Thymus (tissue), 11 donors: Measurements from ENCODE around the gene CFAP107. TPM values are rescaled to one million over a fixed set of nuclear protein-coding genes. Genes with fewer than 3 reads are reported as not detected.
"Not testable (repeated sequence)": the region's sequence is repeated elsewhere in the genome, so short reads cannot be mapped to it uniquely, and the experiment has no call there.

Experiments
- DNase-seq, 9 donors: peaks; one replicate each; pipeline ENCODE4 v3.0.0-alpha.2; 2013; ENCODE audit warnings: low spot score in 9 of 9, low read depth in 6 of 9, missing footprints in 1 of 9
- H3K27ac ChIP-seq, 2 donors: one replicate each; pipeline ENCODE4 v1.5.1; 2013; ENCODE audit warnings: control low read depth in 1 of 2, low read depth in 1 of 2, low read length in 1 of 2, mild to moderate bottlenecking in 1 of 2, moderate library complexity in 1 of 2
- H3K27me3 ChIP-seq, 2 donors: one replicate each; pipeline ENCODE4 v1.5.1; 2013; ENCODE audit warnings: low read length in 1 of 2; ENCODE audit not compliant: control insufficient read depth in 2 of 2, insufficient read depth in 1 of 2
- H3K36me3 ChIP-seq, 2 donors: one replicate each; pipeline ENCODE4 v1.5.1; 2013; ENCODE audit warnings: low read length in 1 of 2, mild to moderate bottlenecking in 1 of 2, moderate library complexity in 1 of 2; ENCODE audit not compliant: control insufficient read depth in 2 of 2, insufficient read depth in 2 of 2
- H3K4me1 ChIP-seq, 2 donors: one replicate each; pipeline ENCODE4 v1.5.1; 2013; ENCODE audit warnings: low read length in 2 of 2; ENCODE audit not compliant: control insufficient read depth in 2 of 2, insufficient read depth in 2 of 2
- H3K4me3 ChIP-seq, 2 donors: one replicate each; pipeline ENCODE4 v1.5.1; 2013; ENCODE audit warnings: low read length in 2 of 2, control low read depth in 1 of 2, mild to moderate bottlenecking in 1 of 2
- H3K9me3 ChIP-seq, 2 donors: one replicate each; pipeline ENCODE4 v1.5.1; 2013; ENCODE audit warnings: low read length in 1 of 2, mild to moderate bottlenecking in 1 of 2; ENCODE audit not compliant: control insufficient read depth in 2 of 2, insufficient read depth in 1 of 2
- WGBS: extraction: QIAGEN DNeasy Blood & Tissue Kit; methylation state at CpG from one replicate; pipeline ENCODE4 v1.1.7; 2013; 5-methylcytosine and 5-hydroxymethylcytosine counted together
- polyA plus RNA-seq: library from polyadenylated mRNA; stranded (reverse); fragments of 200-250 nt; gene quantifications from one replicate; pipeline ENCODE4 v1.2.3, GENCODE V29; 2013
- total RNA-seq: library from RNA; stranded (reverse); fragments of 120-200 nt; gene quantifications from one replicate; pipeline ENCODE4 v1.2.4, GENCODE V29; 2013
- donor health status: healthy.

The CFAP107 gene
- total and polyA plus RNA-seq, 2 donors, result 0.16 TPM; not detected in 1

DNA sequence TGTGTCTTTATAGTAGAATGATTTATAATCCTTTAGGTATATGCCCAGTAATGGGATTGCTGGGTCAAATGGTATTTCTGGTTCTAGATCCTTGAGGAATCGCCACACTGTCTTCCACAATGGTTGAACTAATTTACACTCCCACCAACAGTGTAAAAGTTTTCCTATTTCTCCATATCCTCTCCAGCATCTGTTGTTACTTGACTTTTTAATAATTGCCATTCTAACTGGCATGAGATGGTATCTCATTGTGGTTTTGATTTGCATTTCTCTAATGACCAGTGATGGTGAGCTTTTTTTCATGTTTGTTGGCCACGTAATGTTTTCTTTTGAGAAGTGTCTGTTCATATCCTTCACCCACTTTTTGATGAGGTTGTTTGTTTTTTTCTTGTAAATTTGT lies 14.9 kb upstream of the CFAP107 start:
- H3K9me3 ChIP-seq, DNase-seq, H3K36me3 ChIP-seq, H3K27ac ChIP-seq, H3K27me3 ChIP-seq, H3K4me3 ChIP-seq, H3K4me1 ChIP-seq: not testable (repeated sequence)
- WGBS, result 96% methylated on average over 2 of the region's 2 CpGs

DNA sequence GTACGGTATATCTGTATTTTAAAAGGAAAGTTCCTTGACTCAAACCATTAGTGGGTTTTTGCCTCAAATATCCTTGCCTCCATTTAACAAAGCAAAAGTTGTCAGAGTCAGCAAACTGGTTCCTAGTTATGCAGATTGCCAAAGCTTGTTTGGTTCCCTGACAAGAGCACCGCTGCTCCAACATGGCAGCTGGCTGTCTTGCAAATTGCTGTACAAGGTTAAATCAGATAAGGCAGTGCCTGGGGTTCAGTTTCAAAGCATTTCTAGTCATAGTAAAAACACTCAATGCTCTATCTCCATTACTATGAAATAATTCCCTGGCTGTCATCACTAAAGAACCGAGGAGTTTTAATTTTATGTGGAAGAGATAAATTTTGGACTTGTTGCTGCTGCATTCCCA lies 11.3 kb upstream of the CFAP107 start:
- no peaks in the 10 kb centered on the region for H3K9me3 ChIP-seq
- H3K36me3 ChIP-seq, result no peaks in the 10 kb centered on the region
- H3K4me3 ChIP-seq, result no peak overlapping the region
- 90% methylated on average over 3 of the region's 3 CpGs for WGBS
- DNase-seq, result no peak
- no peaks in the 10 kb centered on the region for H3K4me1 ChIP-seq
- no peak overlapping the region for H3K27ac ChIP-seq
- H3K27me3 ChIP-seq, result no peaks in the 10 kb centered on the region

- no peaks in the 10 kb centered on the region for H3K27me3 ChIP-seq
- H3K9me3 ChIP-seq, result no peaks in the 10 kb centered on the region
- H3K36me3 ChIP-seq, result no peaks in the 10 kb centered on the region
- H3K4me3 ChIP-seq, result no peak overlapping the region
- no peak for DNase-seq
- H3K27ac ChIP-seq, result no peak overlapping the region
- no peaks in the 10 kb centered on the region for H3K4me1 ChIP-seq
- WGBS, result 96% methylated on average over 1 of the region's 1 CpG
These were observed 7.1 kb upstream of the CFAP107 start for GRCh38 chr1:12738934-12739333.

GRCh38 chr1:12739613-12740012 lies 6.4 kb upstream of the CFAP107 start:
- Histone ChIP-seq H3K9me3 (no peaks in the 10 kb centered on the region), H3K27ac (no peak overlapping the region), H3K36me3 (no peaks in the 10 kb centered on the region), H3K4me3 (no peak overlapping the region), H3K4me1 (no peaks in the 10 kb centered on the region), H3K27me3 (no peaks in the 10 kb centered on the region)
- no peak for DNase-seq
- 87% methylated on average over 5 of the region's 5 CpGs for WGBS

DNA sequence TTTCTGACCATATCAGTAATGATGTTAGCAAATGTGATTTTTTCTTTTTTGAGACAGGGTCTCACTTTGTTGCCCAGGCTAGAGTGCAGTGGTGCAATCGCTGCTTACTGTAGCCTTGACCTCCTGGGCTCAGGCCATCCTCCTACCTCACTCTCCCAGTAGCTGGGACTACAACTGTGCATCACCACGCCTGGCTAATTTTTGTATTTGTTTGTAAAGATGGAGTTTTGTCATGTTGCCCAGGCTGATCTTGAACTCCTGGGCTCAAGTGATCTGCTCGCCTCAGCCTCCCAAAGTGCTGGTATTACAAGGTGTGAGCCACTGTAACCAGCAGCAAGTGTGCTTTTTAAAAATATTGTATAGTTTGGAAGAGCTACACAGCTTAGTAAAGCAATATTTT lies 4.1 kb upstream of the CFAP107 start:
- no peak overlapping the region for H3K4me3 ChIP-seq
- no peaks in the 10 kb centered on the region for H3K36me3 ChIP-seq
- H3K4me1 ChIP-seq, result no peaks in the 10 kb centered on the region
- no peaks in the 10 kb centered on the region for H3K27me3 ChIP-seq
- H3K9me3 ChIP-seq, result no peaks in the 10 kb centered on the region
- 90% methylated on average over 3 of the region's 3 CpGs for WGBS
- DNase-seq, result no peak
- H3K27ac ChIP-seq, result no peak overlapping the region

DNA sequence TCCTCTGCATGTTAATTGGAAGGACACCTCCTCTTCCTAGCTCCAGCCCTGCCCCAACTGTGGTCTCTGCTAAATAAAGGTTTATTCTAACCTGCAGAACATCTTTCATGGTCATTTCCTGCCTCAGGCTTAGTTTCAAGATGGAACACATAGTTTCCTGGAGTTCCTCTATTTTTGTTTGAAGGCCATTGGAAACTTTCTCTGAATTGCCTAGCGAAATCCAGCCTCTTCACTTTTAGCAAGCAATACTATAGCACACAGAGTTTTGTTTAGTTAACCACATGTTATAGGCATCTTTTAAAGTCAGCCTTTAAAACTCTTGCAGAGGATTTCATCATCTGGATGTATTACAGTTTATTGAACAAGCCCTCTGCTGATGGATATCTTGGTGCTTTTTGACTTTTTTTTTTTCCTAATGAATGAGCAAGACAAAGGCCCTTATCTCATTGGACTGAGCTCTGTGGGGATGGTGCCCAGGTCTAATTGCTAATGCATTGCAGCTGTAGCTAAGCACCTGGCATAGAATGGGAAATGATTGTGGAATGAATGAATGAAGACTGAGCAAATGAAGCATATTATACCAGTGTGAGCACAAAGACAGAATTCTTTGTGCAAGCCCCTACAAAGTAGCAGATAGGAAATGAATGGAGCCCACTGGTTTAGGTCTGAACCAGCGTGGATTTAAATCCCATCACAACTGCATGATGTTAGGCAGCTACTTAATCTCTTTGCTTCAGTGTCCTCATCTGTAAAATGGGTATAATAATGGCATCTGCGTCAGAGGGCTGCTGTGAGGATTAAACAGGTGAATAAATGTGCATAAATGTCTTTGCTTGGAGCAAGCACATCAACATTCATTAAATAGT lies 641 bp upstream of the CFAP107 start:
- H3K27me3 ChIP-seq, result no peaks in the 10 kb centered on the region
- H3K4me3 ChIP-seq, result no peak overlapping the region
- H3K36me3 ChIP-seq, result no peaks in the 10 kb centered on the region
- no peak for DNase-seq
- 84% methylated on average over 3 of the region's 3 CpGs for WGBS
- no peaks in the 10 kb centered on the region for H3K4me1 ChIP-seq
- H3K9me3 ChIP-seq, result peaks cover 0 to 1% of the 10 kb centered on the region in 2 donors
- no peak overlapping the region for H3K27ac ChIP-seq

DNA sequence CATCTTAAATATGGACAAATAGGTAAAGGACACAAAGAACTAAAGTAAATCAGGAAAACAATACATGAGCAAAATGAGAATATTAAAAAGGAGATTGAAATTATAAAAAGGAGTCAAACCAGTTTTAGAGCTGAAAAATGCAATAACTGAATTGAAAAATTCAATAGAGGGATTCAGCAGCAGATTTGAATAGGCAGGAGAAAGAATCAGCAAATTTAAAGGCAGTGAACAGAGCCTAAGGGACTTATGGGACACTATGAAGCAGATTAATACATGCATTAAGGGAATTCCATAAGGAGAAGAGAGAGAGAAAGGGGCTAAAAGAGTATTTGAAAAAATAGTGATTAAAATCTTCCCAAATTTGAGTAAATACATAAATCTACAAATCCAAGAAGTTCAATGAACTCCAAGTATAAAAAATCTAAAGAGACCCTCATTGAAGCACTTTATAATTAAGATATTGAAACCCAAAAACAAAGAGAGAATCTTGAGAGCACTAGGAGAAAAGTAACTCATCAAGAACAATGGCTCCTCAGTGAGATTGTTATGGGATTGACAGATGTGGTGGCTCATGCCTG lies 2.9 kb downstream of the CFAP107 start:
- Histone ChIP-seq H3K9me3 (peaks cover 0 to 1% of the 10 kb centered on the region in 2 donors), H3K4me1 (no peaks in the 10 kb centered on the region), H3K4me3 (no peak overlapping the region), H3K36me3 (no peaks in the 10 kb centered on the region), H3K27ac (no peak overlapping the region), H3K27me3 (no peaks in the 10 kb centered on the region)
- DNase-seq, result no peak

DNA sequence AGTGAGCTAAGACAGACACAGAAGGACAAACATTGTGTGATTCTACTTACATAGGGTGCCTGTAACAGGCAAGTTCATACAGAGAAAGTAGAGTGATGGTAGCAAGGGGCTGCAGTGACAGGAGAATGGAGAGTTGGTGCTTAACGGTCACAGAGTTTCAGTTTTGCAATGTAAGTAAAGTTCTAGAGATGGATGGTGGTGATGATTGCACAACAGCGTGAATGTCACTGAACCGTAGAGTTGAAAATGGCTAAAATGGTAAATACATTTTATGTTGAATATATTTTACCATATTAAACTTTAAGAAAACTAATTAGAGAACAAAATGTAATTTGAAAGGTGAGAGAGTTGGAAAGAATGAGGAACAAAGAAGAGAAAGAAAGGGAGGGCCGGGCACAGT lies 8.7 kb downstream of the CFAP107 start:
- WGBS, result 90% methylated on average over 4 of the region's 4 CpGs
- Histone ChIP-seq H3K27me3 (no peaks in the 10 kb centered on the region), H3K9me3 (no peaks in the 10 kb centered on the region)

GRCh38 chr1:12756273-12756672 lies 10.3 kb downstream of the CFAP107 start:
- Histone ChIP-seq H3K27ac (no peak overlapping the region), H3K4me3 (no peak overlapping the region), H3K27me3 (no peaks in the 10 kb centered on the region), H3K4me1 (no peaks in the 10 kb centered on the region), H3K36me3 (no peaks in the 10 kb centered on the region), H3K9me3 (no peaks in the 10 kb centered on the region)
- no peak for DNase-seq
- WGBS, result 74% methylated on average over 2 of the region's 2 CpGs

More for the DNA sequence above, 8.7 kb downstream of the CFAP107 start:
- Histone ChIP-seq H3K4me1 (no peaks in the 10 kb centered on the region), H3K36me3 (no peaks in the 10 kb centered on the region), H3K4me3 (no peak overlapping the region), H3K27ac (no peak overlapping the region)
- DNase-seq, result no peak
